HEK293T (cell line): ENCODE results near the gene DDAH1.

Experiments used
- ARNT ChIP-seq: fragments of 450-650 bp; IDR thresholded peaks from 2 replicates; pipeline ENCODE4 v1.6.1; 2017; ENCODE audit warnings: mild to moderate bottlenecking
- BHLHE40 ChIP-seq: fragments of 450-650 bp; IDR thresholded peaks from 2 replicates; pipeline ENCODE4 v1.6.1; 2016; ENCODE audit warnings: mild to moderate bottlenecking, moderate library complexity, borderline replicate concordance
- ELF4 ChIP-seq: fragments of 450-650 bp; IDR thresholded peaks from 2 replicates; pipeline ENCODE4 v1.6.1; 2017; ENCODE audit warnings: antibody characterized with exemption
- FOXA1 ChIP-seq: fragments of 450-650 bp; IDR thresholded peaks from 2 replicates; pipeline ENCODE4 v1.6.1; 2016; ENCODE audit warnings: mild to moderate bottlenecking
- FOXK2 ChIP-seq: fragments of 450-650 bp; IDR thresholded peaks from 2 replicates; pipeline ENCODE4 v1.6.1; 2016; ENCODE audit warnings: mild to moderate bottlenecking
- FOXM1 ChIP-seq: fragments of 450-650 bp; IDR thresholded peaks from 2 replicates; pipeline ENCODE4 v1.6.1; 2017; ENCODE audit warnings: mild to moderate bottlenecking, borderline replicate concordance
- HDGF ChIP-seq: fragments of 450-650 bp; IDR thresholded peaks from 2 replicates; pipeline ENCODE4 v1.6.1; 2017; ENCODE audit warnings: antibody characterized with exemption, borderline replicate concordance
- L3MBTL2 ChIP-seq: fragments of 450-650 bp; conservative IDR thresholded peaks from 2 replicates; pipeline ENCODE4 v1.6.1; 2016; ENCODE audit warnings: mild to moderate bottlenecking
- SP1 ChIP-seq: fragments of 450-650 bp; IDR thresholded peaks from 2 replicates; pipeline ENCODE4 v1.6.1; 2017
- TARDBP ChIP-seq: fragments of 450-650 bp; IDR thresholded peaks from 2 replicates; pipeline ENCODE4 v1.6.1; 2016

DNA sequence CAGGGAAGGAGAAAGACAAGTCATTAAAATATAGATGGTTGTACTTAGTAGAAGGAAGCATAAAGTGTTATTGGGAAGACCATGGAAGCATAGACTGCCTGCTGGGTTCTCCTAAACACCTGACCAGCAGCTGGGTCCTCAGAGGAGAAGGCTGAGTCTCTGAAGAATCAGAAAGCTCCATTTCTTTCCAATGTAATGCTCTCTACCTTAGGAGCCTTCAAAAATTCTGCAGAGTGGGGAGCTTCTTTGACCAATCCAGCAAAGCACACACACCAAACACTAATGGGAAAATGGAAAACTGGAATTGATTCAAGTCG is 167.5 kb downstream of the DDAH1 start:
- no peak for TF ChIP-seq ELF4
- no peak for TF ChIP-seq FOXM1
- no peak for TF ChIP-seq BHLHE40
- TF ChIP-seq FOXA1: no peak
- TF ChIP-seq HDGF: no peak
- no peak for TF ChIP-seq L3MBTL2
- no peak for TF ChIP-seq FOXK2
- TF ChIP-seq ARNT: no peak
- no peak for TF ChIP-seq TARDBP
- no peak for TF ChIP-seq SP1
